Measurements from ENCODE around the gene ARL2.
"Not testable (repeated sequence)": the region's sequence is repeated elsewhere in the genome, so short reads cannot be mapped to it uniquely, and the experiment has no call there.

Gene ARL2

DNA sequence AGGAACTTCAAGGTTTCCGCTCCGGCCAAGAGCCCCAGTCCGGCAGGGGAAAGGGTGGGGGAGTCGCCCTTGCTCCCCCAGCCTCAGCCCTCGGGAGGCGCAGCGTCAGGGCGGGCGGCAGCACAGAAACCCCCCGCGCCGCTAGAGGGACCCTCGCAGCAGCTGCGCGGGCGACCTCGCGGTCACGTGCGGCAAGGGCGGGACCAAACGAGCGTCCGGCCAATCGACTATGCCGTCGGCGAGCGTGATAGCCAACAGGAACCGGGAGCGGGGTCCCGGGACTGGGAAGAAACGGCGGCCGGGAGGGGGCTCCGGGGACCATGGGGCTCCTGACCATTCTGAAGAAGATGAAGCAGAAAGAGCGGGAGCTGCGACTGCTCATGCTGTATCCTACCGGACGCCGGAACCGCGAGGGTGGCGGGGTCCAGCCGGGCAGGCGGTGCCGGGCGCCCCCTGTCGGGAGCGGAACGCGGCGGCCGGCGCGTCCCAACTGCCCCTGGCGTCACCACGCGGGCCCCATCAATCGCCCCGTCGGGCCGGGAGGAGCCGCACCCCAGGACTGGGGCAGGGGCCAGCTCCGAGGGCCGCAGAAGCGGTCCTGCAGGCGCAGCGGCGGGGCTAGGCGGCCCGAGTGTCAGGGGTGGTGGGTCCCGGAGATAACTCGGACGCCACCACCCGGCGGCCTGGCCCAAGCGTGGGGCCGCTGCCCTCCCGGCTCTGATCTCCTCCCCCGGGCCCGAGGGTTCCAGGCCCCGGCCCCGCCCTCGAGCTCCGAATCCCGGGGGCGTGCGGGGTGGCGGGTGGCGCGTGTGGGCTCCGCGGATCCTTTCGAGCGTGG lies at the start of gene ARL2:
TSS of gene ARL2 (plus strand) at position 273 of the 838 bp plus-strand sequence. CDS start at position 321, 48 bp downstream.
- DNase-seq: peak; percentile 64

DNA sequence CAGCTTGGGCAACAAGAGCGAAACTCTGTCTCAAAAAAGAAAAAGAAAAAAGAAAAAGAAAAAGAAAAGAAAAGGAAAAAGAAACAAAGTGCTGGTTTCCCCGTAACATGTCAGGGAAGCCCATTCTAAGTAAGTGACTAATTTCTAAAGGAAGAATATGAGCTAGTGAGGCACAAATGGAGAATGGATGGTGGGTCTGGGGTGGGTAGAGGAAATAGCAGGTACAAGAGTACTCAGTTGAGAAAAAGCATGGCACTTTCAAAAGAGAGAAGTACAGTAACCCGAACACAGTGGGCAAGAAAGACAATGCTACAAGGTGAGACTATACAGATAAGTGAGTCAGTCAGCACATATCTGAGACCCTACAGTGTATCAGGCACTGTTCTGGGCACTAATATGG lies 46.6 kb upstream of the ARL2 start:
- DNase-seq: no peak

DNA sequence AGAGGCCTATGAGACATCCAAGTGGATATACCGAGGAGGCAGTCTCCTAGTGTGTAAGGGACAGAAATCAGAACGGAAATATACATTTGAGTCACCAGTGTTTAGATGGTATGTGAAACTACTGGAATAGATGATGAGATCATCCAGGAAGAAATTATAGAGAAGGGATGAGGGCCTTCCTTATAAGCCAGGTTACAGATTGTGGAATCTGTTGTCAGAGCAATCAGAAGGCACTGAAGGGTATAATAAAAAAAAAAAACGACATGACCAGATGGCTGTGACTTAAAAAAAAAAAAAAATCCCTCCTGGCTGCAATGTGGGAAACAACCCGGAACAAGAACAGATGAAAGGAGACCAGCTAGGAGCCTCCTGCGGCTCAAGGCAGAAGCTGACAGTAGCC lies 44.8 kb upstream of the ARL2 start:
- no peak for DNase-seq

DNA sequence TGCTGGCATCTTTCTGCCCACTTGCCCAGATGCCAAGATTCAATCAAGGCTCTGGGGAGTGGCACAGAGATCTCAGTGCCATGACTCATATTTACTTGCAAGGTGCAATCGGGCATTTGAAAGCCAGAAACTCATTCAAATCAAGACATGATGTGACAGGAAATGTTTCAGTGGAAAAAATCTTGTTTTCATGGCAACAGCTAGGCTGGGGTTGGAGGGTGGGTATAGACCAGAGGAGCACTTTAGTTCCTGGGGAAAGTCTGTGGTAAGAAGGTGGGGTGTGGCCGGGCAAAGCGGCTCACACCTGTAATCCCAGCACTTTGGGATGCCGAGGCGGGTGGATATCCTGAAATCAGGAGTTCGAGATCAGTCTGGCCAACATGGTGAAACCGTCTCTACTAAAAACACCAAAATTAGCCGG lies 43.2 kb upstream of the ARL2 start:
- no peak for DNase-seq

DNA sequence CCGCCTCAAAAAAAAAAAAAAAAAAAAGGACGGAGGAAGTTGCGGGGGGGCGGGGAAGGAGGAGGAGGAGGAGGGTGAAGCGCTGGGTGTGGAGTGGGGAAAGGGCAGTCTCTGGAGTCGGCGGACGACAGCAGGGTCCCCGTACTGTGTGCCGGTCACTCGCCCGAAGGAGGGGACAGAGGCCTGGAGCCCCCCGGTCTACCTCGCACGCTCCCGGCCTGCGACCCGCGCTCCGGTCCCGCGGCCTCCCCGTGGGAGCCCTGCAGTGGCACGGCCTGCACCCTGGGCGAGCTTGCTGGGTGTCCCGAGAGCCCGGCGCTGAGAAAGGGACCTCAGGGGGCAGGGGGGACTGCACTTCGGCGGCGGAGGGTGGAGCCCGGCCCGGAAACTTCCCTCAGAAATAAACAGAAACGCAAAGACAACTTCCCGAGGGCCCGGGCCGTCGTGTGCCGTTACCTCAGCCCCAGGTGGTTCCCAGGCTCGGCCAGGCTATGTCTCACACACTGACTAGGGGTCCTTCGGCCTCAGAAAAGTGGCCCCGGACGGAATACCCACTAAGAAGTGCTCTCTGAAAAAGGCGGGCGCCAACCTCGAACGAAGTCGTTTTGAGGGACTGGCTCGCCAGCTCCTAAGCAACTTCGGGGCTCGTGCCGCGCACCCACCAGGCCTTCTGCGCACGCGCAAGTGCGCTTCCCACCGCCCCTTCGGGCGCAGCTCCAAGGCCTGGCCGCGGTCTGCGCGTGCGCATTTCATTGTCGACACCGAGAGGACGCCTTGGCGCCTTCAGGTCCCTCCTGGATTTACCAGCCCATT lies 42.3 kb upstream of the ARL2 start, which contains the start of gene MAJIN:
TSS of gene MAJIN (minus strand) at position 688 of the 813 bp plus-strand sequence. CDS start 12,703 bp downstream, outside the sequence.
- no peak for DNase-seq

DNA sequence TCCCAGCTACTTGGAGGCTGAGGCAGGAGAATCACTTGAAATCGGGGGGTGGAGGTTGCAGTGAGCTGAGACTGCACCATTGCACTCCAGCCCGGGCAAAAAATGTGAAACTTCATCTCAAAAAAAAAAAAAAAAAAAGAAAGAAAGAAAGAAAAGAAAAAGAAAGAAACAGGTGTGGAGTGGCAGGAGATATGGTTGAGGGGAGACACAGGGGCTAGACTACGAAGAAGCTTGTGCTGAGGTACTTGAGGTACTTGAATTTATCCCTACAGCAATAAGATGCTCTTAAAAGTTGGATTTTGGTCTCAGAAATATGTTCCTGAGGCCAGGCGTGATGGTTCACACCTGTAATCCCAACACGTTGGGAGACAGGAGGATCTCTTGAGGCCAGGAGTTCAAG lies 39.8 kb upstream of the ARL2 start:
- no peak for DNase-seq

DNA sequence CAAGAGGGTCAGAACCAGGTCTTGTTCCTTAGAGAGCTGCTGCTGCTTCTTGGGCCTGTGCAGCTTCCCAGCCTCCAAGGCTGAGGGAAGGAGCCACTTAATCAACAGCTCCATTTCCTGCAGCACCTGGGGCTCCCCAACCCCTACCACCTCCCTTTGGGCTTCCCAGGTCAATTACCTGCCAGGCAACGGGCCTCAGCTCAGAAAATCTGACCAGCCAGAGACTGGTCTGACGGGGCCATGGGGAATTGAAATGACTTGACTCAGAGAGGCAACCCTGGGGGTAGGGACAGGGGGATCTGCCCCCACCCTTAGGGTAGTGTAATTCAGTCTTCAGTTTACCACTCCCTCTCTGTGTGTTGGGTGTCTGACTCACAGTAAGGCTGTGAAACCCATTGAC lies 37.3 kb upstream of the ARL2 start:
- no peak for DNase-seq

DNA sequence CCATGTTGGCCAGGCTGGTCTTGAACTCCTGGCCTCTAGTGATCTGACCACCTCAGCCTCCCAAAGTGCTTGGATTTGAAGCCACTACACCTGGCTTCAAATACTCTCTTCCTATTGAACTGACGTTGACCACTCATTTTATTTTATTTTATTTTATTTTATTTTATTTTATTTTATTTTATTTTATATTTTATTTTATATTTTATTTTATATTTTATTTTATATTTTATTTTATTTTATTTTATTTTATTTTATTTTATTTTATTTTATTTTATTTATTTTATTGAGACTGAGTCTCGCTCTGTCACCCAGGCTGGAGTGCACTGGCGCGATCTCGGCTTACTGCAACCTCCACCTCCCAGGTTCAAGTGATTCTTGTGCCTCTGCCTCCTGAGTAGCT lies 30.6 kb upstream of the ARL2 start:
- DNase-seq: not testable (repeated sequence)

DNA sequence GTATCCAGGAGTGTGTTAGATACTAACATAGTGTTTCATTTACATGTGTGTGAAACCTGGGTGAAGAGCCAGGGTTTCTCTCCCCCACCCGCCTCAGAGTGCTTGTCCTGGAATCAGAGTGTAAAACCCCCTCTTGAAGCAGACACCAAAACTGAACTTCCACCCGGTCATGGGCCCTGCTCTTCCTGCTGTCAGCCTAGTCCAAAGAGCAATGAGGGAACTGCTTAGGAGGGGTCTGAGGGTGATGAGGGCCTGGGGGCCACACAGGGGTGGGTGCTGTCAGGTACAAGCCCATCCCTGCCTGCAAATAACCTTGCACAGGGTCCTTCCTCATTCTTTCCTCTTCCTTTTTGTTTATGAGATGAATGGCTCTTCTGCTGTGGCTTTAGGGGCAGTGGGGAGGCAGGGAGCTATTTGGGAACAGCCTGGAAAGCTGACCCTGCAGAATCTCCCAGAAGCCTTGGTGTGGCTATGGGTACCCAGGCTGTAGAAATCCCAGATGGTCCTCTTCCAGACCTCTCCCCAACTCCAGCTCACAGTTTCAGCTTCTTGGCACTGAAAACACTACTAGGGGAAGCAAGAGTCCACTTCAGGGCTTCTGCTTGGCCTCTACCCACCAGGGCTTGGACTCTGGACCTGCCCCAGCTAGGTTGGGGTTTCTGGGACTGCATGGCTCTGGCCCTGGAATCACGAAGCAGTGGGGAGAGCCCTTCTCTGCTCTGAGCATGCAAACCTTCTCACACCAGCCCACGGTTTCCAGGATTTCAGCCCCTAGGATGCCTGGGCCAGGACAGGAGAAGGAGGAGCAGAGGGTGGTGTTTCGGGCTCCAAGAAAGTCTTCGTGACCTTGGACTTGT lies 25.7 kb upstream of the ARL2 start:
- no peak for DNase-seq

DNA sequence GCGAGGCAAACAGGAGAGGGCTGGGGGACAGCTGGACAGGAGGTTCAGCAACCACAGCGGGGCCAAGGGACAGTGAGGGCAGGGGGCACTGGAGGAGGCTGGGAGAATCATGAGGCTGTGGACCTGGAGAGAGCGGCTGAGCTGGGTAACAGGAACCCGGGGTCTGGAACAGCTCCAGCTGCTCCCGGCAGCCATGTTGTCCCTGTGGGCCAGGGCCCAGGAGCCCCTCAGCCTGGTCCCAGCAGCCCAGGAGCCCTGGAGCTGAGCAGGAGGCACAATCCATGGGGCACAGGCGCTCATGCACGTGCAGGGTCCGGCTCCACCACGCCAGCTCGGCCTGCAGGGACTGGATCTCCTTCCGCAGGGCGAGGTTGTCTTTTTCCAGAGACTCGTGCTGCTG lies 24.5 kb upstream of the ARL2 start:
- DNase-seq: no peak

DNA sequence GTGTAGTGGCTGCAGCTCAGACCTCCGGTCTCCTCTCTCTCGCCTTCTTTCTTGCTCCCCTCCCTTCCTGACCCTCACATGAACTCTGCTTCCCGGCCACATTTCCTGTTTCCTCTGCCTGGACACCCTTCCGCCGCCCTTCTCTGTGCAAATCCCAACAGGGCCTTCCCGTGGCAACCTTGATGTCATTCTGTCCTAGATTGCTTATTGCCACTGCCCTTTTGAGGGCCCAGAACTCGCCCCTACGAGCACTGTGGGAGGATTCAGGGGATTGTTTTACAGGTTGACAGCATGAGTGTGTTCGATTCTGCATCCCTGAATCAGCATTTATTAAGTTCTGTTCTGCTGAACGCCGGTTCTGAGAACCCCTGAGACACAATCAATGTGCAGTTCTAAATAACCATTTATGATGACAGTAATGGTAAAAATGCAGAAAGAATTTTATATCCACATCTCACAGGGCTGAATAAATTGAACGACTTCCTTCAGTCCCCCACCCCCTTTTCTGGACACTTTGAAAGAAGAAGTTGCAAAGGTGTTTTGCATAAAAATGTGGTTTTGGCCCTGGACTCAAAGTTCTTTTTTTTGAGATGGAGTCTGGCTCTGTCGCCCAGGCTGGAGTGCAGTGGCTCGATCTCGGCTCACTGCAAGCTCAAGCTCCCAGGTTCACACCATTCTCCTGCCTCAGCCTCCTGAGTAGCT lies 23.6 kb upstream of the ARL2 start:
- DNase-seq: peak; percentile 26

DNA sequence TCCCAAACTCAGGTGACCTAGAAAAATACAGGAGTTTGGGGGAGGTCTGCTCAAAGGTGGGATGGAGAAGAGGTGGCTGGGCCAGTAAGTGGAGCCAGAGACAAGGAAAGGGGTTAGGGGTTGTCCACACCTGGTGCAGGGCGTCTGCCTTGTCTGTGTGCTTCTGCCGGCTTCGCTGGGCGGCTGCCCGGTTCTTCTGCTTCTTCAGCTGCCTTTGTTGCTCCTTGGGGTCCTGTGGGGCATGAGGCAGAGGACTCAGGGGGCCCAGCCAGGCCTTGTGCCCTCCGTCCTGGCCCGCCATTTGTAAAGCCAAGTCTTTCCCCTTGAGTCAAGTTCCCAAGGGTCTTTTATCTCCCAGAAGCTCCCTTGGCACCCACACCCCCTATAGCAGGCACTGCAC lies 19.6 kb upstream of the ARL2 start:
- no peak for DNase-seq

DNA sequence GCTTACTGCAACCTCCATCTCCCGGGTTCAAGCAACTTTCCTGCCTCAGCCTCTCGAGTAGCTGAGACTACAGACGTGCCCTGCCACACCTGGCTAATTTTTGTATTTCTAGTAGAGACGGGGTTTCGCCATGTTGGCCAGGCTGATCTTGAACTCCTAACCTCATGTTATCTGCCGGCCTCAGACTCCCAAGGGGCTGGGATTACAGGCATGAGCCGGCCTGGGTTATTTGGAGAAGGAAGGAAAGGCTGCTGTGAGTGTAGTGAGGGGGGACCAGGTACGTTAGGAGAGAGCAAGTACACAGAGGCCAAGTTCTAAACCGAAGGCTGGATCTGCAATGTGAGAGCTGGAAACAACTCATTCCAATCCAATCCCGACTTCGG lies 17.6 kb upstream of the ARL2 start:
- peak; percentile 33 for DNase-seq

DNA sequence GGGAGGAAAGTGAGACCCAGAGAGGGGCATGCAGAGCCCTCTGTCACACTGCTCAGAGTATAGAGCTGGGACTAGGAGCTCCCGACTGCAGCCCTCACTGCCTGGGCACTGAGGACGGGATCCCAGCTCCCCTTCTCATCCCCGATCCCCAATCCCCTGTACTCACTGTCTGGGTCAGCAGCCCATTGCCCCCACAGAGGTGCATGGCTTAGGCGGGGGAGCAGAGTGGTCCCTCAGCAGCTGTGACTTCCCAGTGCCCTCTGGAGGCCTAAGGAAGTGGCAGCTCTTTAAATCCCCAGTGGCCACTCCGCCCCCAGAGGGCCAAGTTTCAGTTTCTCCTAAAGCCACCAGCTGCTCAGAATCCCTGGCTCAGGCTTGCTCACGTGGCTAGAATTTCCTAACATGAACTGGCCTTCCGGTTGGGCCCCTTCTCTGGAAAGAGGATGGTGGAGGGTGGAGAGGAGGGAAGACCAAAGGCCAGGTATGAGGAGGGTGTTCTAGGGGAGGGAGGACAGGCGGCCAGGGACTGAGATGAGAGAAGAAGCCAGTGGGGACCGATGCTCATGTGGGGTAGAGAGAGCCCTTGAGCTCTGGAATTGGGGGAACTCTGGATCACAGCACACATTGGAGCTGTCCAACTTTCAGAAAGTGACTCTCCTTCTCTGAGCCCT lies 17.1 kb upstream of the ARL2 start, which contains the start of gene BATF2:
TSS of gene BATF2 (minus strand) at position 262 of the 671 bp plus-strand sequence. CDS start at position 205, 57 bp downstream.
- peak; percentile 72 for DNase-seq

DNA sequence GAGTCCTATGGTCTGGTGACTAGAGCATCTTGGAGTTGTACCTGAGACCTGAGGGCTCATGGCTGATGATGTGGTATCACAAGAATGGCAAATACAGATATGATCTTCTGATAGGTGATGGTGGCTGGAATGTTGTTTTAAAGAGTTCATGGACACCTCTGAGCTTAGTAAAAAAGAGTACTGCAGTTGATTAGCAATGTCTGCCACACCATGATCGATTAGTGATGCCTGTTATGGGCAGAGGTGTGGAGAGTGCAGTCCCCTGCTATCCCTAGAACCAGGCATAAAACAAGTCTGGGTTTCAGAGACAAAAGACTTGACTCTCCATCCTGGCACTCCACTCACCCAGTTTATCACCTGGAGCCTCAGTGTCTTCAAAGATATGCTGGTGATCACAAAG lies 15.8 kb upstream of the ARL2 start:
- peak; percentile 17 for DNase-seq

DNA sequence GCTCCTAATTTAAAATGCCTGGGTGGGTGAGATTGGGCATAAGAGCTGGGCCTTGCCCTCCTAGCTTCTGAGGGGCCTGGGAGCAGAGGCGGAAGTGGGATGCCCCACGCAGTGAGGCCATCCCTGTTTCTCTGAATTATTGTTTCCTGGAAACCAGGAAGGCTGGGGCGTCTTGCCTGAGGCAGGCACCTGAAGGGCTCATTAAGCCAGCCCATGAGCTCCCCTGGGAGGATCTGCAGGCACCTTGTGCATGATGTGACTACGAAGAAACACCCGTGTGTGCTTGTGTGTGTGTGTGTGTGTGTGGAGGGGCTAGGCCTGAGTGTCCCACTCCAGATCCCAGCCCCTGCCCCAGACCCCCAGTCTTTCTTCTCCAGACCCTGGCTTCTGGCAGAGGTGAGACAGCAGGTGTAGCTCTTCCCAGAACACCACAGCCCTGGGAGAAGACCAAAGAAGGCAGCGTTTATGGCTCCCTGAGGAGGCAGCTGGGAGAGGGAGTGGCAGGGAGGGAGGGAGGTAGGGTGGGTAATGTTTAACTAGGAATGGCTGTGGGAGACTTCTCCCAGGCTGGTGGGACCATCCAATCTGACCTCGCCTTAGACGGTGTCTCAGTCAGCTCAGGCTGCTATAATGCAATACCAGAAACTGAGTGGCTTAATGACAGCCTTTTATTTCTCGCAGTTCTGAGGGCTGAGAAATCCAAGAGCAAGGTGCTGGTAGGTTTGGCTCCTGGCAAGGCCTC lies 15.1 kb upstream of the ARL2 start:
- peak; percentile 26 for DNase-seq

DNA sequence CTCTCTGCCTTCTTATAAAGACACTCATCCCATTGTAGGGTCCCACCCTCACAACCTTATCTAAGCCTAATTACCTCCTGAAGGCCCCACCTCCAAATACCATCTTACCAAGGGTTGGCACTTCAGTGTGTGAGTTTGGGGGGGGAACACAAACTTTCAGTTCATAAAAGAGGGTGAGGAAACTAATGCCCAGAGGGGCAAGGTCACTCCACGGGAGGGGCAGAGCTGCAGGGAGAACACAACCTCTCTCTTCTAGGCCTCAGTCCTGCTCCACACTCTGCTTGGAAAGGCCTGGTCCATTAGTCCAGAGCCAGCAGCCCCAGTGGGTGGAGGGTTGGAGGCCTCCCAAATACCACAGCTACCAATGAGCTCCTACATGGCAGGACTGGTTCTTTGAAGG lies 14.5 kb upstream of the ARL2 start:
- no peak for DNase-seq

DNA sequence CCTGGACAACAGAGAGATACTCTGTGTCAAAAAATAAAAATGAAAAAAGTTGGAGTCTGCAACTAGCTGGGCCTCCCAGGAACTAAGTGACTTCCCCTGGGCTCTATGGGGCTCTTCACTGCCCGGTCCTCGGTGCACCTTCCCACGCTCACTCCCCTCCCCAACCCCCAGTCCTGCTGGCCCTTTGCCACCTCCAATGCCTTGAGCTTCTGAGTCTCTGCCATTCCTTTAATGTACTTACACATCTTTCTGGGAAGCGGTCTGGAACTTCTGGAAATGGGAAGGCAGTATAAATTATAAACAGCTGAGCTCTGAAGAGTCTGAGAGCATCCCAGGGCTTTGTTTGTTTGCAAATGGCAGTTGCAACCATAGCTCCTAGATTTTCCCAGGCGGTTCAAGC lies 11.3 kb upstream of the ARL2 start:
- no peak for DNase-seq

DNA sequence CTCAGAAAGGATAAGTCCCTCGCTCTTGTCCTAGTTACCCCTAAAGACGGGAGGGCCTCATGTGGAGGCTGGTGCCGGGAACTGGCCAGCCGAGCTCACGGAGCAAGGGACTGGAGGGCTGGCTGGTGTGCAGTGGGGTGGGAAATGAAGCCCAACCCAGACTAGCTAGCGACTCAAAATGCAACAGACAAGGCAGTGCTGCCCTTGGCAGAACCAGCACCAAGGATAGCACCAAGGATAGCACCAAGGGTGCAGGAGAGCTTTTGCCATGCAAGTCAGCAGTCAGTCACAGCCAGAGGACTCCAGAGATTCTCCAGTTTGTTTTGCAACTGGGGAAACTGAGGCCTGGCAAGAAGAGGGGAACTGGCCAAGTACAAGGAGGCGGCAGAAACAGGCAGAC lies 10.7 kb upstream of the ARL2 start:
- no peak for DNase-seq

DNA sequence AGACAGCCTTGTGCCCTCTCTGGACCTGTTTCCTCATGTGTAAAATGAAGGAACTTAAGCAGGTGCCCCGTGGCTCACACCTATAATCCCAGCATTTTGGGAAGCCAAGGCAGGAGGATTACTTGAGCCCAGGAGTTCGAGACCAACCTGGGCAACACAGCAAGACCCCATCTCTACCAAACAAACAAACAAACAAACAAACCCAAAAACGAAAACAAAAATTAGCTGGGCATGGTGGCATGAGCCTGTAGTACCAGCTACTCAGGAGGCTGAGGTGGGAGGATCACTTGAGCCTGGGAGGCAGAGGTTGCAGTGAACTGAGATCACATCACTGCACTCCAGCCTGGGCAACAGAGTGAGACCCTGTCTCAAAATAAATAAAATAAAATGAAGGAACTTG lies 10.0 kb upstream of the ARL2 start:
- DNase-seq: not testable (repeated sequence)

DNA sequence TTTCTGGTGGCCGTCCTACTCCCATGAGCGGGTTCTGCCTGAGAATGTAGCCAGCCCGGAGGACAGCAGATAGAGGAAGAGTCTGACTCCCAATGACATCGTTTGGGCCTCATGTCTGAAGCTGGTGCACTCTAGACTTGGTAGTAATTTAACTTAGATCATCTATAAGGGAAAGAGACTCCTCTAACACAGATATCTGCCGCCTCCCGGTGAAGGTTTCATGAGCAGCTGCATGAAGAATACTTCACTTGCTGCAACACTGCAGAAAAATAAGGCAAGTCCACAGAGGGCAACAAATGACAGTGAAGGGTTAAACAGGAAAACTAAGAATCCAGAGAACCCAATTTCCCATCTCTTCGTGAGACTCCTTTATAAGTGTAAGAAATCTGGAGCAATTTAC lies 5.9 kb upstream of the ARL2 start:
- no peak for DNase-seq
